BJ (cell line): ENCODE results near the gene IFNA7. TPM values are rescaled to one million over a fixed set of nuclear protein-coding genes. Genes with fewer than 3 reads are reported as not detected.
"Not testable (repeated sequence)": the region's sequence is repeated elsewhere in the genome, so short reads cannot be mapped to it uniquely, and the experiment has no call there.

Experiments used
- CTCF ChIA-PET: fragments of 350-600 bp; formaldehyde crosslinking; extraction: SDS; loops from one replicate; lab custom pipeline; 2021; ENCODE audit warnings: antibody characterized with exemption, inconsistent platforms; lab: Yijun Ruan, JAX
- POLR2A ChIA-PET: fragments of 300-600 bp; sonication (Branson Sonifier 250); formaldehyde crosslinking; extraction: SDS; loops from one replicate; lab custom pipeline; 2021; ENCODE audit warnings: antibody characterized with exemption; lab: Charles Lee
- DNase-seq: peaks from one replicate; pipeline ENCODE4 v3.0.0-alpha.2; 2011; ENCODE audit warnings: low read depth
- H3K27me3 ChIP-seq: 2 replicates; pipeline ENCODE4 v1.6.0; 2011; ENCODE audit warnings: low read length; ENCODE audit not compliant: control insufficient read depth, insufficient read depth
- H3K36me3 ChIP-seq: 2 replicates; pipeline ENCODE4 v1.5.1; 2011; ENCODE audit warnings: low read length; ENCODE audit not compliant: control insufficient read depth, insufficient read depth
- H3K4me3 ChIP-seq: 2 replicates; pipeline ENCODE4 v1.5.1; 2011; ENCODE audit warnings: low read depth, mild to moderate bottlenecking, control low read depth, low read length
- CTCF ChIP-seq: IDR thresholded peaks from 2 replicates; pipeline ENCODE4 v1.5.1; 2011; ENCODE audit warnings: low read depth, mild to moderate bottlenecking, control low read depth, inconsistent platforms, low read length, moderate library complexity; ENCODE audit not compliant: insufficient read depth
- polyA plus RNA-seq: library from polyadenylated mRNA; depleted of rRNA; stranded (reverse); fragments of >200 nt; gene quantifications from 2 replicates; pipeline ENCODE4 v1.2.3, GENCODE V29; 2011

Gene IFNA7
- polyA plus RNA-seq, 1 experiment: not detected

DNA sequence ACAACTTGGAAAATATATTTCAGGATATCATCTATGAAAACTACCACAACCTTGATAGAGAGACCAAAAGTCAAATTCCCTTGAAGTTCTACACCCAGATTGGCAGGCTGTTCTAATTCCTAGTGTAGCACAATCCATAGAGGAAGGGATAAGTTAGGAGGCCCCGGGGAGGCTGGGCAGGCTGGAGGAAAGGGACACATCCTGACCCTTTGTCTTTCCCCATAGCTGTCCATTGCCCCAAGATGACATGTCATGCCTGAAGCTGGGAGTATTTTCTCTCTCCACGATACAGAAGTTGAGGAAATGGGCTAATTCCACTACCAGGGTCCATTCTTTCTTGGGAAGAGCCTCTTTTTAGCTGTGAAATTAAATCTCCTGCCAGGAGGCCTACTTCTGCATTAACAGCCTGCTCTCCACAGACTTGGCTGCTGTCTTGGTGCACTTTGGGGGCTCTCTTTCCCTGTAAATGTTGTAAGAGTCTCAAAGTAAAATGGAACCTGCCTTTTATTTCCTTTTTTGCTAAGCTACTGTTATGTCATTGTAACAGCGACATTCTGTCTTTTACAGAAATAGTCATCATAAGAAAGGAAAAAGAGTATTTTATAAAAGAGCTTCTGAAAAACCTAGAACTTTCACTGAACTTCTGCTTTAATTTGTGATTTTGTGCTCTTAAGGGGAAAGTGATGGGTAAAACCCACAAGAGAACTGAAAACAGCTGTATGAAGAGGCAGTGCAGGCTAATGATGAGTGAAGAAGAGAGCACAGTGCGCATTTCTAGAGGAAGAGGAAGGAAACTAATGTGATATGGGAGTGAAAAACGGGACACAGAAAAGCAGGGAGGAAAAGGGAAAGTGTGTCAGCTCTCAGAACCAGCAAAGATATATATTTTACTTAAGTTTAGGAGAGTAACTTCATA, 11.7 kb upstream of the IFNA7 start:
- TF ChIP-seq CTCF: peak; percentile 49
- H3K36me3 ChIP-seq, POLR2A ChIA-PET, H3K27me3 ChIP-seq, DNase-seq, H3K4me3 ChIP-seq: not testable (repeated sequence)
- CTCF ChIA-PET: interaction anchor here (1.3 kb wide), 1 partner anchor 11 kb away, joined by 4 read pairs; no protein-coding TSS in a partner anchor

DNA sequence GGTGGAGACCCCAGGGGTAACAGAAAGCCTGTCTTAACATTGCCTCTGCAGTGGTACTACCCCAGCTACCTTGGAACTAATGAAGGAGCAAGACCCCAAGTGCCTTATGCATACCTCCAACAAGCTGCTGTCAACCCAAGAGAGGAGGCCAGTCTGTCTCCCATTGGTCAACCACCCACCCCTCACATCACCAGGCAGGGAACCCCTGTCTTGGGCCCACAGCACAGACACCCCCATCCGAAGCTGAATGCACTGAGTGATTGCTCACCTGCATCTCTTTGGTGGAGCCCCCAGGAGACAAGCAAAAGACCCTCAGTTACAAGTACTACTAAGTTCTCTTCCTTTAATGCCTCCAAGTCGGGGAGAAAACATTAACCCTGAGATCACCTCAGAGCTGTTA, 10.2 kb upstream of the IFNA7 start:
- H3K36me3 ChIP-seq, H3K4me3 ChIP-seq, H3K27me3 ChIP-seq, POLR2A ChIA-PET, DNase-seq: not testable (repeated sequence)
- CTCF ChIA-PET: interaction anchor here (1.3 kb wide), 1 partner anchor 9 kb away, joined by 4 read pairs; no protein-coding TSS in a partner anchor

DNA sequence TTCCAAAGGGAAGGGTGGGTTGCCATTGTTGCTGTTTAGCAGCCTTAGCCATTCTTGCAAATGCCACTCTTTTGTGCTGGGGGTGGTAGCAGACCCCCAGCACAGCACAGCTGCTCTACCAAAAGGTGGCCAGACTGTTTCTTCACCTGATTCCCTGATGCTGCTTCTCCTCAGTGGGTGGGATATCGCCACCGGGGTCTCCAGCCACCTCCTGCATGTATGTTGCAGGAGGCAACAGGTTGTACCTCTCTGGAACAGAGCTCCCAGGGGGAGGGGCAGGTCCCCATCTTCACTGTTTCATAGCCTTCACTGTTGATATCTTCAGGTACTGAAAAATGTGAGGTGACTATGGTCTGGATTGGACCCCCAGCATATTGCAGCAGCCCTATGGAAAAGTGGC, 8.8 kb upstream of the IFNA7 start:
- DNase-seq, H3K4me3 ChIP-seq, CTCF ChIA-PET, H3K27me3 ChIP-seq, H3K36me3 ChIP-seq, POLR2A ChIA-PET: not testable (repeated sequence)

GRCh38 chr9:21210311-21210710, 8.3 kb upstream of the IFNA7 start:
- POLR2A ChIA-PET: no interaction called here
- TF ChIP-seq CTCF: no peak
- Histone ChIP-seq H3K4me3 (no peak overlapping the region), H3K27me3 (no peaks in the 10 kb centered on the region), H3K36me3 (no peaks in the 10 kb centered on the region)
- CTCF ChIA-PET: no interaction called here
- DNase-seq: no peak

- CTCF ChIA-PET: interaction anchor here (1.3 kb wide), 1 partner anchor 12 kb away, joined by 5 read pairs; no protein-coding TSS in a partner anchor
- POLR2A ChIA-PET, DNase-seq, H3K36me3 ChIP-seq, H3K4me3 ChIP-seq, H3K27me3 ChIP-seq: not testable (repeated sequence)
Measured at GRCh38 chr9:21207043-21207442, 5.0 kb upstream of the IFNA7 start, which contains the start of gene IFNA10. TSS of gene IFNA10 (minus strand) at chr9:21207143. CDS start at chr9:21207097, 46 bp downstream.

DNA sequence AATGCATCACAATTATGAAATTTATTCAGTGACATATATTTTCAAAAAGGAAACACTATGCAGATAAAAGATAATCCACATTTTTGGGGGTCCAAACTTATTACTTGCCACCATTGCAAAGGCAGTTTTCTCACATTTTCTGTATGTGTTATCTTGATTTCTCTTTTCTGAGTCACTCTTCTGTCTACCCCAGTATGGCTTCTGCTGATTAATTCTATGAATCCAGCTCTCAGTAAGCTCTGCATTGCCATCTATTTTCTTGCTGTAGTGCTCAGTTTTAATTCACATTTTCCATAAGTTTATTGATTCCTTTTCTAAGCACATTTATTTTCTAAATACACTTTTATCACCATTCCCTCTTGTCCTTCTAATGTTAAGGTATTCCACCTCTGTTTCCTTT, 3.2 kb upstream of the IFNA7 start:
- POLR2A ChIA-PET: no interaction called here
- no peak overlapping the region for H3K4me3 ChIP-seq
- CTCF ChIA-PET: no interaction called here
- H3K27me3 ChIP-seq: peaks cover 2% of the 10 kb centered on the region; the same call in 1 of the 2 replicates
- no peaks in the 10 kb centered on the region for H3K36me3 ChIP-seq
- no peak for DNase-seq
- TF ChIP-seq CTCF: no peak
